ENCODE measurements around the gene BRSK2. TPM values are rescaled to one million over a fixed set of nuclear protein-coding genes. Genes with fewer than 3 reads are reported as not detected.

BRSK2 gene
- total RNA-seq, 1 donor from 2014 or later, result 7.1 TPM

GRCh38 chr11:1481861-1482441, 92.2 kb downstream of the BRSK2 start:
- Mint-ChIP-seq H3K36me3 (ENCODE audit: low read depth, unreplicated experiment) (peaks cover 17% of the 10 kb centered on the region), H3K27ac (ENCODE audit: unreplicated experiment) (no peak overlapping the region), H3K4me1 (ENCODE audit: low read depth, unreplicated experiment) (no peaks in the 10 kb centered on the region), H3K27me3 (ENCODE audit: low read depth, unreplicated experiment) (no peaks in the 10 kb centered on the region), H3K4me3 (ENCODE audit: unreplicated experiment) (no peak overlapping the region), H3K9me3 (ENCODE audit: unreplicated experiment) (no peaks in the 10 kb centered on the region)
- peaks cover 65% of the 10 kb centered on the region for H4K20me1 ChIP-seq (ENCODE audit: insufficient read depth, low read length)
- no peak overlapping the region for H3K9ac ChIP-seq (ENCODE audit: low read length)
- no peak overlapping the region for H3K4me2 ChIP-seq (ENCODE audit: low read length)
- H3K79me2 ChIP-seq (ENCODE audit: insufficient read depth, low read length), result peaks cover 19% of the 10 kb centered on the region
- DNase-seq (ENCODE audit: low read depth) (no peak), FAIRE-seq (no peak)
- no peak overlapping the region for H3K4me3 ChIP-seq (ENCODE audit: insufficient read depth, low read depth, low read length)
- TF ChIP-seq CTCF (IDR thresholded peaks at IDR 0.05; ENCODE audit: insufficient read depth, low read depth, low read length) (no peak), EZH2 (IDR thresholded peaks at IDR 0.05; ENCODE audit: insufficient read depth, low read length) (no peak)
- no peaks in the 10 kb centered on the region for H3K27me3 ChIP-seq (ENCODE audit: insufficient read depth, low read length)
- no peaks in the 10 kb centered on the region for H3K9me3 ChIP-seq (ENCODE audit: insufficient read depth, low read depth, low read length)
- peaks cover 3% of the 10 kb centered on the region for H3K4me1 ChIP-seq (ENCODE audit: insufficient read depth, low read length)
- H3K27ac ChIP-seq (ENCODE audit: low read depth, low read length), result no peak overlapping the region
- no peak overlapping the region for H2AFZ ChIP-seq (ENCODE audit: low read depth, low read length)
- H3K36me3 ChIP-seq (ENCODE audit: insufficient read depth, low read length), result no peaks in the 10 kb centered on the region

- H3K4me1 ChIP-seq (ENCODE audit: insufficient read depth, low read length), result peaks cover 3% of the 10 kb centered on the region
- H3K9me3 Mint-ChIP-seq (ENCODE audit: unreplicated experiment), result no peaks in the 10 kb centered on the region
- H3K27me3 ChIP-seq (ENCODE audit: insufficient read depth, low read length), result no peaks in the 10 kb centered on the region
- no peak for FAIRE-seq
- no peak overlapping the region for H2AFZ ChIP-seq (ENCODE audit: low read depth, low read length)
- no peaks in the 10 kb centered on the region for H3K9me3 ChIP-seq (ENCODE audit: insufficient read depth, low read depth, low read length)
- H3K4me1 Mint-ChIP-seq (ENCODE audit: low read depth, unreplicated experiment), result peaks cover 3% of the 10 kb centered on the region
- peaks cover 22% of the 10 kb centered on the region for H3K79me2 ChIP-seq (ENCODE audit: insufficient read depth, low read length)
- H3K4me3 ChIP-seq (ENCODE audit: insufficient read depth, low read depth, low read length), result no peak overlapping the region
- peaks cover 10% of the 10 kb centered on the region for H3K36me3 Mint-ChIP-seq (ENCODE audit: low read depth, unreplicated experiment)
- no peaks in the 10 kb centered on the region for H3K27me3 Mint-ChIP-seq (ENCODE audit: low read depth, unreplicated experiment)
- H3K27ac Mint-ChIP-seq (ENCODE audit: unreplicated experiment), result no peak overlapping the region
- H3K4me2 ChIP-seq (ENCODE audit: low read length), result no peak overlapping the region
- DNase-seq (ENCODE audit: low read depth), result no peak
- peaks cover 74% of the 10 kb centered on the region for H4K20me1 ChIP-seq (ENCODE audit: insufficient read depth, low read length)
- H3K27ac ChIP-seq (ENCODE audit: low read depth, low read length), result no peak overlapping the region
- no peaks in the 10 kb centered on the region for H3K36me3 ChIP-seq (ENCODE audit: insufficient read depth, low read length)
- TF ChIP-seq EZH2 (IDR thresholded peaks at IDR 0.05; ENCODE audit: insufficient read depth, low read length) (no peak), CTCF (IDR thresholded peaks at IDR 0.05; ENCODE audit: insufficient read depth, low read depth, low read length) (no peak)
- no peak overlapping the region for H3K9ac ChIP-seq (ENCODE audit: low read length)
- no peak overlapping the region for H3K4me3 Mint-ChIP-seq (ENCODE audit: unreplicated experiment)
Measured at GRCh38 chr11:1482581-1483444, 93.1 kb downstream of the BRSK2 start.
